ENCODE measurements around the gene PAK2.

Gene PAK2

GRCh38 chr3:196778755-196779154, 39.1 kb downstream of the PAK2 start:
- Histone ChIP-seq H3K27ac (ENCODE audit: low read length) (no peak overlapping the region), H3K27me3 (ENCODE audit: control insufficient read depth, insufficient read depth, low read length) (no peaks in the 10 kb centered on the region), H3K4me3 (ENCODE audit: low read length) (no peak overlapping the region), H3K36me3 (ENCODE audit: control insufficient read depth, insufficient read depth, low read length) (no peaks in the 10 kb centered on the region; the same call in 1 of the 2 replicates), H3K9me3 (ENCODE audit: control insufficient read depth, insufficient read depth, low read length) (no peaks in the 10 kb centered on the region), H3K4me1 (ENCODE audit: control insufficient read depth, insufficient read depth, low read length) (no peaks in the 10 kb centered on the region)
- WGBS (ENCODE audit: insufficient coverage, insufficient read length): no CpG with 5 or more reads among the region's 4 CpGs
- no peak for DNase-seq (ENCODE audit: low read depth, low spot score)

DNA sequence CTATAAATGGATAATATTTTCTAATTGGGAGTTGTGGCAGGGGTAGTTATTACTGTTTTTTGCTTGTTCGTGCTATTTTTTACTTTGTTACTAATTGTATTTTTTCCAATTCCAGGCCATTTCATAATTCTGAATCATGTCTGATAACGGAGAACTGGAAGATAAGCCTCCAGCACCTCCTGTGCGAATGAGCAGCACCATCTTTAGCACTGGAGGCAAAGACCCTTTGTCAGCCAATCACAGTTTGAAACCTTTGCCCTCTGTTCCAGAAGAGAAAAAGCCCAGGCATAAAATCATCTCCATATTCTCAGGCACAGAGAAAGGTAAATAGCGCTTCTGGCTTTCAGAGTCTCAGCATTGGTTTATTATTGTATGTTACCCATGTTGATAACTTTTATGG, 42.9 kb downstream of the PAK2 start:
- Histone ChIP-seq H3K27me3 (ENCODE audit: control insufficient read depth, insufficient read depth, low read length) (no peaks in the 10 kb centered on the region), H3K36me3 (ENCODE audit: control insufficient read depth, insufficient read depth, low read length) (no peaks in the 10 kb centered on the region; the same call in 1 of the 2 replicates), H3K9me3 (ENCODE audit: control insufficient read depth, insufficient read depth, low read length) (no peaks in the 10 kb centered on the region), H3K4me3 (ENCODE audit: low read length) (no peak overlapping the region), H3K4me1 (ENCODE audit: control insufficient read depth, insufficient read depth, low read length) (no peaks in the 10 kb centered on the region; the same call in 1 of the 2 replicates), H3K27ac (ENCODE audit: low read length) (no peak overlapping the region)
- WGBS (ENCODE audit: insufficient coverage, insufficient read length): no CpG with 5 or more reads among the region's 4 CpGs
- no peak for DNase-seq (ENCODE audit: low read depth, low spot score)

DNA sequence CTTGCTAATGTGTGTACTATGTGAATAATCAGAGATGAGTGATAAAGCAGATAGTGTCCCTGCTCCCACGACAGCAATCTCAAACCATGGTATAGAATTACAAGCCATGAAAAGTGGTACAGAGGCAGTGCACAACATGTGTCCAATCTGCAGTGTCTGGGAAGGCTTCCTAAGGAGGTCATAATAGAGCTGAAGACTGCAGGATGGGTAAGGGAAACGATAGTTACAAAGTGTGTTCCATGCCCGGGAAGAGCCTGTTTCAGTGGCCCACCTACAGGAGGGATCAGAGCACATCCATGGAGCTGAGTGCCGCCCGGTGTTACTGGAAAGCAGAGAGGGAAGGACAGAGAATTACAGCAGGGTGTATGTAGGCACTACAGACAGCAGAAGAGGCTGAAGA, 48.9 kb downstream of the PAK2 start:
- H3K27me3 ChIP-seq (ENCODE audit: control insufficient read depth, insufficient read depth, low read length): no peaks in the 10 kb centered on the region
- H3K36me3 ChIP-seq (ENCODE audit: control insufficient read depth, insufficient read depth, low read length): no peaks in the 10 kb centered on the region
- no peak overlapping the region for H3K27ac ChIP-seq (ENCODE audit: low read length)
- no CpG with 5 or more reads among the region's 5 CpGs for WGBS (ENCODE audit: insufficient coverage, insufficient read length)
- peaks cover 3% of the 10 kb centered on the region; the same call in 1 of the 2 replicates for H3K4me1 ChIP-seq (ENCODE audit: control insufficient read depth, insufficient read depth, low read length)
- H3K4me3 ChIP-seq (ENCODE audit: low read length): no peak overlapping the region
- H3K9me3 ChIP-seq (ENCODE audit: control insufficient read depth, insufficient read depth, low read length): no peaks in the 10 kb centered on the region
- DNase-seq (ENCODE audit: low read depth, low spot score): no peak

DNA sequence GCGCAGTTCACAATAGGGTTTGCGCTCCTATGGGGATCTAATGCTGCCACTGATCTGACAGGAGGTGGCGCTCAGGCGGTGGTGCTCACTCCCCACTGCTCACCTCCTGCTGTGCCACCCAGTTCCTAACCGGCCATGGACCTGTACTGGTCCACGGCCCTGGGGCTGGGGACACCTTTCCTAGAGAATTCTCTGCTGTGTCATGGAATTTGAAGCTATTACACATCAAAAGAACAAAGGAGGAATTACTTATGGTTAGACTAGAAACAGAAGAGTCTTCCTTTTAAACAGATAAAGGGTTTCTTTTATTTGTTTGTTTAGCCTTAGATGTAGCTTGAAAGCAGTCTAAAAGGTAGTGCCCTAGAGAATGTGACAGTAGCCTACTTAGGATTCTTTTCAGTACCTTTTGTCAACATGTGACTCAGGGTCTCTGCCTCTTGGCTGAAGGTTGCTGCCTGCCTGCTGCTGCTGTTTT, 50.3 kb downstream of the PAK2 start:
- Histone ChIP-seq H3K4me1 (ENCODE audit: control insufficient read depth, insufficient read depth, low read length) (peaks cover 3% of the 10 kb centered on the region; the same call in 1 of the 2 replicates), H3K4me3 (ENCODE audit: low read length) (no peak overlapping the region), H3K27ac (ENCODE audit: low read length) (no peak overlapping the region), H3K27me3 (ENCODE audit: control insufficient read depth, insufficient read depth, low read length) (no peaks in the 10 kb centered on the region), H3K36me3 (ENCODE audit: control insufficient read depth, insufficient read depth, low read length) (no peaks in the 10 kb centered on the region), H3K9me3 (ENCODE audit: control insufficient read depth, insufficient read depth, low read length) (no peaks in the 10 kb centered on the region)
- DNase-seq (ENCODE audit: low read depth, low spot score): no peak
- no CpG with 5 or more reads among the region's 6 CpGs for WGBS (ENCODE audit: insufficient coverage, insufficient read length)

DNA sequence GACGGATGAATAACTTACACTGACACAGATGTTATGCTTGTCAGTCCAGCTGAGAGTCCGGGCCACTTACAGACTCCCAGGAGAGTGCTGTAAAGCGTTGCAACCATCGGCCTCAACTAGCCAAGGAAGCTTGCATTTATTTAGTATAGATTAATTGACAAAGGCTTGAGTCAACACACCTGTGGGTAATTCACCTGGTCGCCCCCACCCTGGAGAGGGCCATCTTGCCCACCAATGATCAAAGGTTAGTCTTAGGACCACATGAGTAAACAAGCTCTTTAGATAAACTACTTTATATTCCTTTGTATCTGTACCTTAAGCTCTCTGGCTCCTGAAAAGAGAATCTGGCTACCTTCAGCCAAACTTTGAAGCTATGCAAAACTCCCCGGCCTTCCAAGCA, 51.0 kb downstream of the PAK2 start:
- no CpG with 5 or more reads among the region's 6 CpGs for WGBS (ENCODE audit: insufficient coverage, insufficient read length)
- Histone ChIP-seq H3K27ac (ENCODE audit: low read length) (no peak overlapping the region), H3K4me1 (ENCODE audit: control insufficient read depth, insufficient read depth, low read length) (peaks cover 3% of the 10 kb centered on the region; the same call in 1 of the 2 replicates), H3K9me3 (ENCODE audit: control insufficient read depth, insufficient read depth, low read length) (no peaks in the 10 kb centered on the region), H3K36me3 (ENCODE audit: control insufficient read depth, insufficient read depth, low read length) (no peaks in the 10 kb centered on the region), H3K4me3 (ENCODE audit: low read length) (no peak overlapping the region), H3K27me3 (ENCODE audit: control insufficient read depth, insufficient read depth, low read length) (no peaks in the 10 kb centered on the region)
- DNase-seq (ENCODE audit: low read depth, low spot score): no peak

DNA sequence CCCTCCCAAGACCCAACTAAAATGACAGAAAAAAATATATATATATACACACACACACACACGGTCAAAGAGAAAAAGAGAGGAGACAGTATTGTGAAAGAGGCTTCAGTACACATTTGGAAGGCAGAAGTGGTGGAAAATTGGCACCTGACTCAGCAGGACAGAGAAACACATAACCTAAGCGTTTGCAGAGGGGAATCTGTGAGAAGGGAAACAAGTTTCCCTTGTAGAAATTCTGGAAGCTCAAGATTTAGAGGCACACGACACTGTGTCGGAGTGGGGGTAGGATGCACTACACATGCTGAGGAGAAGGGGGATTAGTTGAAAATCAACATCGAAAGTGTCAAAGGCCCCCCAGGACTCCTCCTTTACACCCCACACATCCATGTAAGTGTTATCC, 53.1 kb downstream of the PAK2 start:
- H3K4me3 ChIP-seq (ENCODE audit: low read length): no peak overlapping the region
- no peaks in the 10 kb centered on the region for H3K9me3 ChIP-seq (ENCODE audit: control insufficient read depth, insufficient read depth, low read length)
- no peaks in the 10 kb centered on the region; the same call in 1 of the 2 replicates for H3K36me3 ChIP-seq (ENCODE audit: control insufficient read depth, insufficient read depth, low read length)
- H3K27me3 ChIP-seq (ENCODE audit: control insufficient read depth, insufficient read depth, low read length): no peaks in the 10 kb centered on the region
- DNase-seq (ENCODE audit: low read depth, low spot score): no peak
- peaks cover 2% of the 10 kb centered on the region; the same call in 1 of the 2 replicates for H3K4me1 ChIP-seq (ENCODE audit: control insufficient read depth, insufficient read depth, low read length)
- no CpG with 5 or more reads among the region's 5 CpGs for WGBS (ENCODE audit: insufficient coverage, insufficient read length)
- no peak overlapping the region for H3K27ac ChIP-seq (ENCODE audit: low read length)

DNA sequence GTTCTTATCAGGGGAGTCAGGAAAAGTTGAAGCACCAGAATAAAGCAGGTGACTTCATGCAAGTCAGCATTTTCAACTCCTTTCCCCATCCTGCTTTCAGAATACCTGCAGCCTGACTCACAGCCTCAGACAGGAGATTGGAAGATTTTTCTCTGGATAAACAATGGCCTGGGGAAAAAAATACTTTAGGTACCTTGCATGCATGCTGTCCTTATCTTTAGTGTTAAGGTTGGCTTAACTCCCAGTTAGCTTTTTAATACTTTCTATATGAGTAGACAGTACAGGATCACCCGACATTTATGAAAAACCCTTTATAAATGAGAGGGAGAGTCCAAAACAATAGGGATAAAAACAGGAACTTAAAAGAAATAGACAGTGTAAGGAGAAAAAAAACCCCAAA, 53.6 kb downstream of the PAK2 start:
- no peaks in the 10 kb centered on the region for H3K27me3 ChIP-seq (ENCODE audit: control insufficient read depth, insufficient read depth, low read length)
- H3K9me3 ChIP-seq (ENCODE audit: control insufficient read depth, insufficient read depth, low read length): no peaks in the 10 kb centered on the region
- DNase-seq (ENCODE audit: low read depth, low spot score): no peak
- no peak overlapping the region for H3K4me3 ChIP-seq (ENCODE audit: low read length)
- WGBS (ENCODE audit: insufficient coverage, insufficient read length): no CpG with 5 or more reads among the region's 1 CpG
- no peak overlapping the region for H3K27ac ChIP-seq (ENCODE audit: low read length)
- 0 out of 2 replicates have a peak, but pooled peaks cover 1% of the 10 kb centered on the region for H3K4me1 ChIP-seq (ENCODE audit: control insufficient read depth, insufficient read depth, low read length)
- no peaks in the 10 kb centered on the region; the same call in 1 of the 2 replicates for H3K36me3 ChIP-seq (ENCODE audit: control insufficient read depth, insufficient read depth, low read length)

DNA sequence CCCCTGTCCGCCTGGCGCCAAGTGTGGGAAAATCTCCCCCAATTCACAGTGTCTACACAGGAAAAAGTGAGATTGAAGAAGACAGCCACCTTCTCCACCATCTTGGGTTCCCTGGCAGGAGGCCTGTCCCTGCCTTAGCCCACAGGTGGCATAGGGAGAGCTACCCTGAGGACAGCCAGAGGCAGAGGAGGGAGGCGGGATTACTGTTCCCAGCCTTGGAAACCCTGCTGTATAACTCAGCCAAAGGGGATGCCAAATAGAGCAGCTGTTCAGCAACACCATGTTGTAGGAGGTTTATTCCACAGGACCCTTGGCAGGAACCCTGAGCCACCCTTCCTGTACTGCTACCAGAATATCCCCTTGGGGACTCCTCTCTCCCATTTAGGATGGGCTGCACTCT, 54.8 kb downstream of the PAK2 start:
- H3K27ac ChIP-seq (ENCODE audit: low read length): no peak overlapping the region

GRCh38 chr3:196796317-196796716, 56.7 kb downstream of the PAK2 start:
- H3K4me1 ChIP-seq (ENCODE audit: control insufficient read depth, insufficient read depth, low read length): no peaks in the 10 kb centered on the region; the same call in 1 of the 2 replicates
- no peak overlapping the region for H3K4me3 ChIP-seq (ENCODE audit: low read length)
- no CpG with 5 or more reads among the region's 1 CpG for WGBS (ENCODE audit: insufficient coverage, insufficient read length)
- no peak for DNase-seq (ENCODE audit: low read depth, low spot score)
- no peaks in the 10 kb centered on the region; the same call in 1 of the 2 replicates for H3K36me3 ChIP-seq (ENCODE audit: control insufficient read depth, insufficient read depth, low read length)
- no peaks in the 10 kb centered on the region for H3K9me3 ChIP-seq (ENCODE audit: control insufficient read depth, insufficient read depth, low read length)
- no peak overlapping the region for H3K27ac ChIP-seq (ENCODE audit: low read length)
- no peaks in the 10 kb centered on the region for H3K27me3 ChIP-seq (ENCODE audit: control insufficient read depth, insufficient read depth, low read length)

More for the DNA sequence above, 54.8 kb downstream of the PAK2 start:
- H3K36me3 ChIP-seq (ENCODE audit: control insufficient read depth, insufficient read depth, low read length): no peaks in the 10 kb centered on the region; the same call in 1 of the 2 replicates
- no peaks in the 10 kb centered on the region for H3K27me3 ChIP-seq (ENCODE audit: control insufficient read depth, insufficient read depth, low read length)
- WGBS (ENCODE audit: insufficient coverage, insufficient read length): no CpG with 5 or more reads among the region's 3 CpGs
- H3K4me3 ChIP-seq (ENCODE audit: low read length): no peak overlapping the region
- no peak for DNase-seq (ENCODE audit: low read depth, low spot score)
- H3K9me3 ChIP-seq (ENCODE audit: control insufficient read depth, insufficient read depth, low read length): no peaks in the 10 kb centered on the region
- H3K4me1 ChIP-seq (ENCODE audit: control insufficient read depth, insufficient read depth, low read length): no peaks in the 10 kb centered on the region

DNA sequence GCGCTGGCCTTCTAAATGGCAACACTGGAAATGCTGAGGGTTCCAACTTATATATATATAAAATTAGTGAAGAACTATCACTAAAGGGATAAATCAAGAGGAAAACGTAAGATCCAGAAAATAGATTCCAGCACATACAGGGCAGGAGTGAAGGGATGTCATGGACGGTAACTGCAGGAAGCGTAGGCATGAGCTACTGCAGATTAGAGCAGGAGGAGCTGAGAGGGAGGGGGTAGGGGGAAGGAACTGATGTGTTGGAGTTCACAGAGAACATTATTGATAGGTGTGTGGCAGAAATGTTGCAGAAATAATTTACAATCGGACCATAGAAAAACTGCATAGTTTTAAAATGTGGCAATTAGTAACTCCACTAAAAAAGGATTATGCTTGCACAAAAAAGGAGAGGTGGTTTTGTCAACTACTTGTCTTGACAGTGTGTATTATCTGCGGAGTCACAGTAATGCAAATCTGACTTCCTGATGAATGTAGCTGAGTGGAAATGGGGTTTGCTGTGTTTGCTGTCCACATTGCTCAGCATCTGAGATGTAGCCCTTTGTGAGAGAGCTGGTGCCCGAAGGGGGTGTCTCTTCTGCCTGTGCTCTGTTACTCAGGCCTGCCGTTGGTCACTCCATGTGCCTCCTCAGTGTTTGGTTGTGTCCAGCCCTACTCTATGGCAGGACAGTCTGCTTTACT, 61.2 kb downstream of the PAK2 start:
- no peaks in the 10 kb centered on the region; the same call in 1 of the 2 replicates for H3K4me1 ChIP-seq (ENCODE audit: control insufficient read depth, insufficient read depth, low read length)
- H3K27me3 ChIP-seq (ENCODE audit: control insufficient read depth, insufficient read depth, low read length): no peaks in the 10 kb centered on the region
- no peak overlapping the region for H3K4me3 ChIP-seq (ENCODE audit: low read length)
- no peak for DNase-seq (ENCODE audit: low read depth, low spot score)
- peaks cover 7% of the 10 kb centered on the region for H3K36me3 ChIP-seq (ENCODE audit: control insufficient read depth, insufficient read depth, low read length)
- no CpG with 5 or more reads among the region's 8 CpGs for WGBS (ENCODE audit: insufficient coverage, insufficient read length)
- H3K9me3 ChIP-seq (ENCODE audit: control insufficient read depth, insufficient read depth, low read length): no peaks in the 10 kb centered on the region
- H3K27ac ChIP-seq (ENCODE audit: low read length): no peak overlapping the region
